Fibroblast of villous mesenchyme (primary cell): ENCODE measurements around the gene CADM1. TPM values are rescaled to one million over a fixed set of nuclear protein-coding genes. Genes with fewer than 3 reads are reported as not detected.

ENCODE experiments used
- DNase-seq: peaks from one replicate; pipeline ENCODE4 v3.0.0-alpha.2; 2010; ENCODE audit warnings: low read depth
- H3K4me3 ChIP-seq: 2 replicates; pipeline ENCODE4 v1.5.1; 2011; ENCODE audit warnings: low read depth, mild to moderate bottlenecking, low read length
- CTCF ChIP-seq: IDR thresholded peaks from 2 replicates; pipeline ENCODE4 v1.5.1; 2012; ENCODE audit warnings: low read depth, mild to moderate bottlenecking, low read length; ENCODE audit not compliant: insufficient read depth
- total RNA-seq: library from RNA; depleted of rRNA; stranded (reverse); fragments of >200 nt; gene quantifications from 2 replicates; pipeline ENCODE4 v1.2.3, GENCODE V29; 2012

The CADM1 gene
- total RNA-seq, 1 donor = 9.1 TPM

- no peak overlapping the region for H3K4me3 ChIP-seq
- TF ChIP-seq CTCF = no peak
- DNase-seq = no peak
These were observed 137.4 kb downstream of the CADM1 start for GRCh38 chr11:115366826-115367225.

- H3K4me3 ChIP-seq = no peak overlapping the region
- no peak for DNase-seq
- no peak for TF ChIP-seq CTCF
These were observed 138.3 kb downstream of the CADM1 start for GRCh38 chr11:115365907-115366306.

- no peak for DNase-seq
- no peak overlapping the region for H3K4me3 ChIP-seq
- TF ChIP-seq CTCF = no peak
These were observed 139.3 kb downstream of the CADM1 start for GRCh38 chr11:115364896-115365295.

GRCh38 chr11:115363921-115364320 is 140.3 kb downstream of the CADM1 start:
- no peak overlapping the region for H3K4me3 ChIP-seq
- DNase-seq = no peak
- no peak for TF ChIP-seq CTCF

- DNase-seq = no peak
- H3K4me3 ChIP-seq = no peak overlapping the region
- no peak for TF ChIP-seq CTCF
These were observed 140.8 kb downstream of the CADM1 start for GRCh38 chr11:115363426-115363825.

- no peak overlapping the region for H3K4me3 ChIP-seq
- no peak for TF ChIP-seq CTCF
- DNase-seq = no peak
These were observed 141.2 kb downstream of the CADM1 start for GRCh38 chr11:115362997-115363396.

GRCh38 chr11:115361025-115361424 is 143.2 kb downstream of the CADM1 start:
- no peak overlapping the region for H3K4me3 ChIP-seq
- DNase-seq = no peak
- TF ChIP-seq CTCF = no peak
